SK-N-DZ (cell line): ENCODE measurements around the gene QPCTL.
"Not testable (repeated sequence)": the region's sequence is repeated elsewhere in the genome, so short reads cannot be mapped to it uniquely, and the experiment has no call there.

Experiments used
- DNase-seq: peaks from one replicate; pipeline ENCODE4 v3.0.0-alpha.2; 2015; ENCODE audit warnings: low spot score
- small RNA-seq, 2 experiments: library from RNA; depleted of rRNA; stranded (forward); fragments of <200 nt; gene quantifications; one replicate each; pipeline ENCODE3, GENCODE V24; 2014

QPCTL gene

DNA sequence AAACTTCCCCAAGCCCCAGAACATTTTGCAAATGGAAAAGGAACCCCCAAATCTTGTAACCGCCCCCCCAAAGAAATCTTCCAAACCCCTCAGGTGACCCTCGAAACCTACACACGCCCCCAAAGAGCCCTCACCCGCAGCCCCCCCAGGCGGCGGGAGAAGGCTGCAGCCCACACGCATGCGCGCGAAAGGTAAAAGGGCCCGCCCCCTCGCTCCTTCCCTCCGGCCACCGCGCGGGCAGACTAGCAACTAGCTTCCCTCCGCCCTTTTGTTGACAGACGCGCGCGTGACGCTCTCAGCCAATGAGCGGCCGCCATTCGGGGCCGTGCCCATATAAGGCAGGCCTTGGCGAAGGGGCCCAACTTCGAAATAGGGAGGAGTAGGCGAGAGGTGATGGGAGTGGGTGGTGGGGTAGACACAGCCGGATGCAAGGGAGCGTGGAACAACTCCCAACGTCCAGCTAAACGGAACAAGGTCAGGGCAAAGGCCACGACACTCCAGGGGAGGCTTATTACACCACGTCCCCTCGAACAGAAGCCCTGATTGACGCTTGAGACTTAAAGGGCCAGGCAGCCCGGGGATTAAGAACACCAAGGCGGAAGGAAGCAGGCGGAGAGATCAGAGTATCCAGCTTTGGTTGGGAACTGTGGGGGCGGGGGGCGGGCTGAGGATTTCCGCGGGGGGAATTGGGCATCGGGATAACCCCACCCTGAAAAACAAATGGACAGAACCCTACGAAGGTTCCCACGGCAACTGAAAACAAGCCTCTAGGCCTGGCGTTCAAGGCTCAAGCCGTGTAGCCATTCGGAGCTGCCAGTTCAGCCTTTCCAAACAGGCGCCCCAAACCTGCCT lies 24.9 kb downstream of the QPCTL start:
- DNase-seq: peak; percentile 99

DNA sequence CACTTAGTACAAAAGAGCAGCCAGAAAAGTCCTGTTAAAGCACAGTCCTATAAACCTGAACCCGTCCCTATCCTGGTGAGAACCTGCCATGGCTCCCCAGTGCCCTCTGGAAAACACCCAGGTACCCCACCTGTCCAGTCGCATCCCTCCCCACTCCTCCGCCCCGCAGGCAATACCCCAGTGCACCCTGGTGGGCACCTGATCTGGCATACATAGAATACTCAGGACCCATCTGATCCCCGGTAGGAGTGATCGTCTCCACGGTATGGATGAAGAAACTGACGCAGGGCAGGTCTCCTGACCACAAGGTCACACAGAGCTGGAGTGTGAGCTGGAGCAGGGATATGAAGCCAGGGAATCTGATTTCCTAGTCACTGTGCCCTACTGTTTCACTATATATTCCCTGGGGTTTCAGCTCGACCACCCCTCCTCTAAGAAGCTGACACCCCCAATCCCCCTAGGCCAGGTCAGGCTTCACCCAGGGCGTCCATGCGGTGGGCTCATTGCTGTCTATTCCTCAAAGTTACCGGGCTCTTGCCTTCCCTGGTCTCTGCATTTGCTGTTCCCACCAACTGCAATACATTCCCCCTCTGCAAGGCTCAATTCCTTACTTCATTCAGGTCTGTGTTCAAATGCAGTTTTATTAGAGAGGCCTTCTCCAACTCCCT lies 25.7 kb downstream of the QPCTL start:
- no peak for DNase-seq

DNA sequence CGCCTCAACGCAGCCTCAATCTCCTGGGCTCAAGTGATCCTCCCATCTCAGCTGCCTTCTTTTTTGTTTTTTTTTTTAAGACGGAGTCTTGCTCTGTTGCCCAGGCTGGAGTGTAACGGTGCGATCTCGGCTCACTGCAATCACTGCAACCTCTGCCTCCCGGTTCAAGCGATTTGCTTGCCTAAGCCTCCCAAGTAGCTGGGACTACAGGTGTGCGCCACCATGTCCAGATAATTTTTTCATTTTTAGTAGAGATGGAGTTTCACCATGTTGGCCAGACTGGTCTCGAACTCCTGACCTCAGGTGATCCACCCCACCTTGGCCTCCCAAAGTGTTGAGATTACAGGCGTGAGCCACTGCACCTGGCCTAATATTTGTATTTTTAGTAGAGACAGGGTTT lies 27.6 kb downstream of the QPCTL start:
- not testable (repeated sequence) for DNase-seq

DNA sequence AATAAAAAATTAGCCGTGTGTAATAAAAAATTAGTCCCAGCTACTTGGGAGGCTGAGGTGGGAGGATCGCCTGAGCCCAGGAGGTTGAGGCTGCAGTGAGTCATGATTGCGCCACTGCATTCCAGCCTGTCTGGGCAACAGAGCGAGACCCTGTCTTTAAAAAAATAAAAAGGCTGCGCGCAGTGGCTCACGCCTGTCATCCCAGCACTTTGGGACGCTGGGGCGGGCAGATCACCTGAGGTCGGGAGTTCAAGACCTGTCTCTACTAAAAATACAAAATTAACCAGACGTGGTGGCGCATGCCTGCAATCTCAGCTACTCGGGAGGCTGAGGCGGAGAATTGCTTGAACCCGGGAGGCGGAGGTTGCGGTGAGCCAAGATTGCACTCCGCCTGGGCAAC lies 36.2 kb downstream of the QPCTL start:
- not testable (repeated sequence) for DNase-seq

DNA sequence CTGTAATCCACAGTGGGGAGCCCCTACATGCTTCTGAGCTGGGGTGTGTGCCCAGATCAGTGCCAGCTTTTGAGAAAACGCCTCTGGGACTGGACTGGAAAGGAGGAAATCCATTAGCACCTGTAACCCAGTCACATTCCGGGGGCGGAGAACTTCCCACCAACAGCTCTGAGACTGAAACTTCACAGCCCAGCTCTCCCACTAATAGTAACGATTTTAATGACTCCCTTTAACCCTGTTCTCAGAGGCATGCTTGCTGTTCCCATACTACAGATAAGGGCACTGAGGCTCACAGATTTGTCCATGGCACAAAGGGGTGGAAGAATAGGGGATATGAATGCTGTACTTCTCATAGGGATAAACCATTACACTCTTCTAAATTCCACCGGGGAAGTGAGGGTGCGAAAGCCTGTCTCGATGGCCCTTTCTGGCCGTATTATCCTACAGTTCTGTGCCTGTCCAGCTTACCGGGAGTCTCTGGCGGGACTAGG lies 37.4 kb downstream of the QPCTL start:
- no peak for DNase-seq

DNA sequence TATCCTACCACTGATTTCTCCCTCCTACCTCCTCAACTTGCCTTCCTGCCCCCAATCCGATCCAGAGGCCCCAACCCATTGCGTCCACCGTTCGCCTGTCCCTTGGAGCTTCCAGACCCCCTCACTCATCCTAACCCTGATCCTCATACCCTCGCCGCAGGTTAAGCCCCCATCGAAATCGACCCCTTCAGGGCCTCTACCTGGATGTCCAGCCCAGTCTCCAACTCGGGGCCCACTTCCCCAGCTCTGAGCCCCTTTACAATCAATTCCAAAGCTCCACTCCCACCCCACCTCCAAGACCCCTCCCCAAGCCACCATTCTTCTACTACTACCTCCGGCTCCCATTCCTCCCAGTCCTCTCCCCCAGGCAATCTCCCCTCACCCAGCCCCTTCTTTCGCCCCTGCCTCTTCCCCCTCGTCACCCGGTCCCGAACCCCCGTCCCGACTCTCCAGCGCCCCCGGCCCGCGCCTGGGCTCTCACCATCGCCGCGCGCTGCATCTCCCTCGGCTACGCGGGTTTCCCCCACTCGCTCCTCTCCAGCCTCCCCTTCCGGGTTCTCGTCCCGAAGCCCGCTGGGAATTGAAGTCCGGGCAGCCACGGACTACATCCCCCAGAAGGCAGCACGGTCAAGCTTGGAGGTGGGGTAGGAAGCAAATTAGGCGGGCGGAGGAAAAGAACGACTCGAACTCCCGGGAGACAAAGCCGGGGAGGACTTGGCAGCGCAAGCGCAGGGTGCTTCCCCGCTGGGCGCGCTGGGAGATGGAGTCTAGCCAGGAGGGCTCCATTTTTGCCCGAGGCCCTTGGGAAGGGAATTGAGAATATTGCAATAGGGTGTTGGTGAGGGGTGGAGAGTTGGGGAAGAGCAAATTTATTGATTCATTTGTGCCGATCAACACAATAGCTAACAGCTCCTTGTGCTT lies 38.2 kb downstream of the QPCTL start, which contains the start of gene FBXO46:
FBXO46 (minus strand) TSS at position 529 of the 921 bp plus-strand sequence. CDS start 17,401 bp downstream, outside the sequence.
- DNase-seq: peak; percentile 99

DNA sequence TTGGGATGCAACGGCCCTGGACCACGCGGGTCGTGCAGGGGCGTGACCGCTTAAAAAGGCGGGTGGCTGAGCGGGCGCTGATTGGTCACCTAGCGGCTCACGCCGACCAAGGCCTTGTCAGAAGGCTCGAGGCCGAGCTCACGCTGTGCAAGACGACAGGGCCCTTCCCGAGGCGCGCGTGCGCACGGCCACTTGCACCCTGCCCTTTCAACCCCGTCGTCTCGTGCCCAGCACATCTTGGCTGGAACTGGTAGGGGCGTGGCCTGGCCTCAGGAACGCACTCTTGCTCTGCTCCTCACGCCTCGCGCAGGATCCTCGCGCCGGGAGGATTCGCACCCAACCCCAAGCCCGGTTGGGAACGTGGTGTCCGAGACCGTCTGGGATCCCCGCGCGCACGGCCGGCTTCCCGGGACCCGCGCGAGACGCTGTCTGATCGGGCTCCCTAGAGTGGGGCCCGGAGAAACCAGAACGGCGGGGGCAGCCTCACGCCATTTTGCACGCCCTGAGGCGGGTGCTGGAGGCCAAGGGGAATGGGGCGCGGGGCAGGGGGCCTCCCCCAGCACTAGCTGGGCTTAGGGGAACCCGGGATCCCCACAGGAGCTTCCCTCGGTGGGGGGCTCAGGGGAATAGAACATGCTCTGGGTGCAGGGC lies 40.8 kb downstream of the QPCTL start, which contains the start of gene MEIOSIN:
MEIOSIN (plus strand) TSS at position 280 of the 651 bp plus-strand sequence. CDS start 1,938 bp downstream, outside the sequence.
- DNase-seq: no peak

DNA sequence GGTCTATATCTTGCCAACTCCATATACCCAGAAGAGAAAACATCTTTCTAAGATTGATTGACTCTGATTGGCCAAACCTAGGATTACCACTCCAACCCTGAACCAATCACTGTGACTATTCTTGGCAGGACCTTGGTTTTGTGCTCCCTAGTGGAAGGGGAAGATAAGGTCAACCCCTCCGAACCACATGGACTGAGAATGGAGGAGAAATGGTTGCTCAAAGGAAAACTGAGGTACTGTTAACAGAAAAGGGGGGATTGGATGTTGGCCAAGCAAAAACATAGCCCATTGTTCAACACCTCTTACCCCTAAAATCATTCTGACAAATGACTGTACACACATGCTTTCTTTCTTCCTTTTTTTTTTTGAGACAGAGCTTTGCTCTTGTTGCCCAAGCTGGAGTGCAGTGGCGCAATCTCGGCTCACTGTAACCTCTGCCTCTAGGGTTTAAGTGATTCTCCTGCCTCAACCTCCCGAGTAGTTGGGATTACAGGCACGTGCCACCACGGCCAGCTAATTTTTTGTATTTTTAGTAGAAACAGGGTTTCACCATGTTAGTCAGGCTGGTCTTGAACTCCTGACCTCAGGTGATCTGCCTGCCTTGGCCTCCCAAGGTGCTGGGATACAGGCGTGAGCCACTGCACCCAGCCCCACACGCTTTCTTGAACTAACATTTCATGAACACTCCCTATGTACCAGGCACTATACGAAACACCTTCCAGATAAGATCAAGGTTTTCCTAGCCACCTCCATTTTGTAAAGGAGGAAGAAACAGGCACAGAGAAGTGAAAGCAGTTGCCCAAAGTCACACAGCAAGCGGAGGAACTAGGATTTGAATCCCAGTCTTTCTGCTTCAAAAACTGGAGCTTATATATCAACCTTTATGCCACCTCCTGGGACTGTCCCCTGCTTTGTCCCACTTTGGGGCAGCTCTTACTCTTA lies 47.3 kb downstream of the QPCTL start:
- DNase-seq: no peak

DNA sequence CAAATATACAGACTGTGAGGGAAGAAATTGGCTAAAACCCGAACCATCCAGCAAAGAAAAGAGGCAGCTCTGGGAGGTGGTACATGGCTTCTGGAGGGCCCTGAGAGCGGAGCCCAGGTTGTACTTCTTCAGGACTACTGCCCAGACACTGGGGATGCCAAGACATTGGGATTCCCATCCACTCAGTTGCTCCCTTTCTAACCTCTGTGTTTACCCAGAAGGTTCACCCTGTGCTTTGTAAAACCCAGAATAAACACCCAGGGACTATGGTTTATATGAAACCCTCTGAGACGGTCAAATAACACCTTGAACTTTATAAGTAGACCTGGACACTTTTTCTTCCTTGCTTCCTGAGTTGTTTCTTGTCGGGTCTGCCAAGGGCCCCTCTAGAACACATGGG lies 50.5 kb downstream of the QPCTL start:
- DNase-seq: no peak

DNA sequence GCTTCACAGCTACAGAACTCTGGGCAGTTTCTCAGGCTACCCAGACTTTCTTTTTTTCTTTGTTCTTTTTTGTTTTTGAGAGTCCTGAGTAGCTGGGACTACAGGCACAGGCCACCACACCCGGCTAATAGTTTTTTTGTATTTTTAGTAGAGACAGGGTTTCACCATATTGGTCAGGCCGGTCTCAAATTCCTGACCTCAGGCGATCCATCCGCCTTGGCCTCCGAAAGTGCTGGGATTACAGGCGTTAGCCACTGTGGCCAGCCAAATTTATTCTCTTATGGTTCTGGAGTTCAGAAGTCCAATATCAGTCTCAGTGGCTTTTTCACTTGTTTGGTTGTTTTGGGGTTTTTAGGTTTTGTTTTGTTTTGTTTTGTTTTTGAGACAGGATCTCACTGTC lies 53.1 kb downstream of the QPCTL start:
- DNase-seq: no peak

DNA sequence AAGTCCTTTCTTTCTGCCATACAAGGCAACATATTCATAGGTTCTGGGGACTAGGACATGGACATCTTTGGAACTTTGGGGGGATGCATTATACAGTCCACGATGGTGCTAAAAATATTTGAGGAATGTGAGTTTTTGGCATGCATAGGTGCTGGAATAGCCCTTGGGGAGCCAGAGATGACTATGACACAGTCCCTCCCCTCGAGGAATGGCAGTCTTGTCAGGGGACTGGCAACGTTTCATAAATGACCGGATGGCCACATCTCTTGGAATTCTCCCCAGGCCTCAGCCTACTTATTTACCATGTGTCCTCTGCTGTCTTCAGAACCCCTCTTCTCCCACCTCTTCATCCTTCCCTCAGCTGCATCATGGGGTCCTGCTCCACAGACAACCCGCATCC lies 54.4 kb downstream of the QPCTL start:
- no peak for DNase-seq

DNA sequence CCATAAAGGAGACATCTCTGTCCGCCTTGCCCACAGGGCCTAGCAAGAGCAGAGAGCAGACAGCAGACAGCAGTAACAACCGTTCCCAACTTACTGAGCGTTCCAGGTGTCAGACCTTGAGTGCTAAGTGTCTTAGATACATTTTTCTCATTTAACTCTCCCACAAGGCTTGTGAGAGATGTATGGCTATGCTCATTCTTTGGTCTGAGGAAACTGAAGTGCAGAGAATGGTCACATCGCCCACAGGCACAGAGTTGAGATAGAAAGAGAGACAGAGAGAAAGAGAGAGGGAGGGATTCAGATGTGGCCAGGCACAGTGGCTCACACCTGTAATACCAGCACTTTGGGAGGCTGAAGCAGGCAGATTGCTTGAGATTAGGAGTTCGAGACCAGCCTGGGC lies 55.0 kb downstream of the QPCTL start:
- no peak for DNase-seq

DNA sequence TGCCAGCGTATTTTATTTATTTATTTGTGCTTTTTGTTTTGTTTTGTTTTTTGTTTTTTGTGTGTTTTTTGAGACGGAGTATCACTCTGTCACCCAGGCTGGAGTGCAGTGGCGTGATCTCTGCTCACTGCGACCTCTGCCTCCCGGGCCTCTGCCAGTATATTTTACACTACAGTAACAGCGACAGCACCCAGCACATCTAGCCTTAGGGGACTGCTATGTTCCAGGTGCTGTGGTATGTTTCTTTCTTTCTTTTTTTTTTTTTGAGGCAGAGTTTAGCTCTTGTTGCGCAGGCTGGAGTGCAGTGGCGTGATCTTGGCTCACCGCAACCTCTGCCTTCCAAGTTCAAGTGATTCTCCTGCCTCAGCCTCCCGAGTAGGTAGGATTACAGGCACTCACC lies 59.0 kb downstream of the QPCTL start:
- not testable (repeated sequence) for DNase-seq

DNA sequence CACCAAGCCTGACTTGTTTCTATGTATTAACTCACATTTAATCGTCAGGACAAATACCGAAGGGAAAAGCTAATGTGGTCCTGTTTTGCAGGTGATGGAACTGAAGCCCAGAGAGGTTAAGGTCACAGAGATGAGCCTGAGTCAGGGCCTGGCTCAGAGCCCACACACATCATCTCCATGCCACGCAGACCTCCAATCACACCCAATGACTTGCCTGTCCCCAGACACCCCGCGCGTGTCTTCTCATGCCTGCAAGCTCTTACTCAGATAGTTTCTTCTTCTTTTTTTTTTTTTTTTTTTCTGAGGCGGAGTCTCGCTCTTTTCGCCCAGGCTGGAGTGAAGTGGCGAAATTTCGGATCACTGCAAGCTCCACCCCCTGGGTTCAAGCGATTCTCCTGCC lies 60.2 kb downstream of the QPCTL start:
- DNase-seq: no peak

DNA sequence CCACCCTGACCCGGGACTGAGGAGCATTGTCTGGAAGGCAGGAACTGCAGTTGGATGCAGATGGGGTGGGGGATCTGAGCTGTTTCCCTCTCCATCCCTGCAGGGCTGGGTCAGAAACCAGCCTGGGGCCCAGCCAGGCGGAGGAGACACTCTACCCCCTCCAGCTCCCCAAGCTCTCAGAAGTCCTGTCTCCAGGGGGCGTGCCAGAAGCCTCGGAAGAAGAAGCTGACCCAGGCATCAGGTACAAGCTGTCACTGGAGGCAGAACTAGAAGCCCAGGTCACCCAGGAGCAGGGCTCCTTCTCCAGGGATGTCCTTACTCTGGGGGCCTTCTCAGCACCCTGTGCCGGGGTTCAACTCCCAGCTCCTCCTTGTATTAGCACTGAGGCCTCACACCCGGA lies 61.1 kb downstream of the QPCTL start:
- DNase-seq: no peak

Small RNAs within 50 kb of the gene (small RNA-seq; reads per million reads assigned to genes)
- 0.03 to 0.04 reads per million in 2 experiments for gene MIR642A
- gene RN7SL836P: 0.05 to 3.3 reads per million in 2 experiments
